Muscle layer of duodenum (tissue), 2 donors: ENCODE measurements around the gene WNT2B.

Experiments
- H3K27ac ChIP-seq: one replicate; pipeline ENCODE4 v1.7.0; 2013; ENCODE audit warnings: mild to moderate bottlenecking, low read length
- H3K27me3 ChIP-seq: one replicate; pipeline ENCODE4 v1.7.0; 2013; ENCODE audit warnings: low read depth, mild to moderate bottlenecking, control low read depth, low read length
- H3K36me3 ChIP-seq, 2 donors: one replicate each; pipeline ENCODE4 v1.7.0; 2013; ENCODE audit warnings: low read length in 2 of 2, control low read depth in 1 of 2, mild to moderate bottlenecking in 1 of 2; ENCODE audit not compliant: insufficient read depth in 2 of 2, control insufficient read depth in 1 of 2
- H3K4me1 ChIP-seq, 2 donors: one replicate each; pipeline ENCODE4 v1.7.0; 2013; ENCODE audit warnings: low read length in 2 of 2, mild to moderate bottlenecking in 2 of 2, control low read depth in 1 of 2, moderate library complexity in 1 of 2; ENCODE audit not compliant: insufficient read depth in 2 of 2, control insufficient read depth in 1 of 2
- H3K4me3 ChIP-seq, 2 donors: one replicate each; pipeline ENCODE4 v1.7.0; 2013; ENCODE audit warnings: low read length in 2 of 2, low read depth in 1 of 2, mild to moderate bottlenecking in 1 of 2
- H3K9me3 ChIP-seq, 2 donors: one replicate each; pipeline ENCODE4 v1.7.0; 2013; ENCODE audit warnings: low read length in 2 of 2, control low read depth in 1 of 2, mild to moderate bottlenecking in 1 of 2; ENCODE audit not compliant: control insufficient read depth in 1 of 2
- donor health status: healthy.

Gene WNT2B

DNA sequence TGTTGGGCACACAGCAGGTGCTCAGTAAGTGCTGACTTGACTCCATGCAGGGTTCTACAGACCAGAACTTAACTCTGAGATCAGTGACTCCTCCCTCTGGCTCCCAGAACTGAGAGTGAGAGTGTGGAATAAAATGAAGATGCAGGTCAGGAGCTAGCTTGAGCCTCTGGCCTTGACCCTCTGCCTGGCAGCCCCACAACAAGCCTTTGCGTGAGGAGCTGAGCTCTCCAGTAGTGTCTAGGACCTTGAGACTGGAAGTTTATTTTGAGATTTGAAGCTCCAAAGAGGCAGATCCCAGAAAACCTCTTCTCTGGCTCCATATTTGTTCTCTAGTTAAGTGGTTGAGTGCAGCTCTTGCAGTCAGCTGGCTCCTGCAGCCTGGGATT, 3.4 kb upstream of the WNT2B start:
- Histone ChIP-seq H3K27me3 (peaks cover 28% of the 10 kb centered on the region), H3K4me1 (peaks cover 4 to 24% of the 10 kb centered on the region in 2 donors), H3K4me3 (no peak overlapping the region)

DNA sequence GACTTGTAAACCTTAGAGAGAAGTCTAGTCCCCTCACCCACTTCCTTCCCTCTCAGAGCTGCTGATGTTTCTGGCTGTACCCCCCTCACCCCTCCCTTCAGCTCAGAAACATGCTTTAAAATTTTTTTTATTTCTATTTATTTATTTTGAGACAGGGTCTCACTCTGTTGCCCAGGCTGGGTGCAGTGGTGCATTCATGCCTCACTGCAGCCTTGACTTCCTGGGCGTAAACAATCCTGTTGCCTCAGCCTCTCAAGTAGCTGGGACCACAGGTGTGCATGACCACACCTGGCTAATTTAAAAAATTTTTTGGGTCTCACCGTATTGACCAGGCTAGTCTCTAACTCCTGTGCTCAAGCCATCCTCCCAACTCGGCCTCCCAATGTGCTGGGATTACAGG, 2.9 kb upstream of the WNT2B start:
- Histone ChIP-seq H3K9me3 (no peaks in the 10 kb centered on the region), H3K27me3 (peaks cover 28% of the 10 kb centered on the region), H3K27ac (no peak overlapping the region), H3K36me3 (no peaks in the 10 kb centered on the region), H3K4me1 (peaks cover 4 to 24% of the 10 kb centered on the region in 2 donors), H3K4me3 (no peak overlapping the region)

More for the DNA sequence above, 3.4 kb upstream of the WNT2B start:
- Histone ChIP-seq H3K27ac (no peak overlapping the region), H3K36me3 (no peaks in the 10 kb centered on the region), H3K9me3 (no peaks in the 10 kb centered on the region)

DNA sequence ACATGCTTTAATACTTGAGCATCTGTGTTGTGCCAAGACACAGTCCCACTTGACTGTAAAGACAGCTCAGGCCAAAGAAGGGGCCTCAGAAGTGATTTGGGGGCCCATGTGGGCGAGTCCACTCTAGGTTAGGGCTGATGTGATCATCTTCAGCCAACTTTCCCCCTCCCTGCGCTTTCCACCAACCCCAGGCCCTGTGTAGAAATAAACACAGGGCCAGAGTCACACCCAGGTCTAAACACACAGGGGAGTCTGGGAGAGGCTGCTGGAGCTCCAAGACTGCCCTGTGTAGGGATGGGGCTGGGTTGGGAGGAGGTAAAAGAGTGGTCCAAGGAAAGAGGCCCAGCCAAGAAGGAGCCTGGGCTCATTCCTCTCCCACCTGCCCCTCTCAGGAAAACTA, 2.5 kb upstream of the WNT2B start:
- Histone ChIP-seq H3K4me3 (no peak overlapping the region), H3K4me1 (peaks cover 4 to 24% of the 10 kb centered on the region in 2 donors), H3K36me3 (no peaks in the 10 kb centered on the region), H3K9me3 (no peaks in the 10 kb centered on the region), H3K27ac (no peak overlapping the region), H3K27me3 (peaks cover 28% of the 10 kb centered on the region)

DNA sequence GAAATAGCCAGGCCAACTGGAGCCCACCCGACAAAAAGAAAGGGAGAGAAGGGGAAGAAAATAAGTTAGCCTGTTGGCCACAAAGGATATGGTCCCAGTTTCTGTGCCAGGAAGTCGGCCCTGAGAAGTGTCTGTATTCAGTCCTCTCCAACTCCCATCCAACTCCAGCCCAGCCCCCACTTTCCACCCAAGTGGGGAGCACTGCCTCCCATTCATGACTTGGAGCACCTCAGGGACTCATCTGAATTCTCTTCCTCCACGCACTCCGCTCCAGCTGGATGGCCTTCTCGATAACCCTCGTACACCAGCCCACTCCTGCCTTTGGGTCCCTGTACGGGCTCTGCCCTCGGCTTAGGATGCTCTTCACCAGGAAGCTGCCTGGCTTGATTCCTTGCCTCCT, 2.0 kb upstream of the WNT2B start:
- Histone ChIP-seq H3K4me1 (peaks cover 4 to 20% of the 10 kb centered on the region in 2 donors), H3K9me3 (no peaks in the 10 kb centered on the region), H3K27me3 (peaks cover 28% of the 10 kb centered on the region), H3K36me3 (no peaks in the 10 kb centered on the region), H3K4me3 (no peak overlapping the region), H3K27ac (no peak overlapping the region)

DNA sequence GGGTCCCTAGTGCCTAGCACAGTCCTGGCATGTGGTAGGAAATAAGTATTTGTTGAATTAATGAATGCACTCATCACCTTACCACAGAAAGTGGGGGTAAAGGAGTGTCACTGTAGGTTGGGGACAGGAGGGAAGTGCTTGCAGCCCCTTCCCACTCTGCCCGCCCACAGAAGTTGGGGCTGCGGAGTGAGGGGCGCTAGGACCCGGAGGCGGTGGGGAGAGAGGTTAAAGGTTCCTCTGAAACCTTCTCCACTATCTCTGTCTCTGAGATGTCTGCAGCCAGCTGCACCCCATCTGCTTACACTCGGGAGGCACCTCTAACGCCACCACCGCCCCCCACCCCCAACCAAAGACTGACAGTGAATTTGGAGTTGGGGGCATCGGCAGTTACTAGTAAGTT, 1.4 kb upstream of the WNT2B start:
- Histone ChIP-seq H3K4me3 (peak overlapping the region in 1 of 2 donors; percentile 72), H3K4me1 (peaks cover 4 to 15% of the 10 kb centered on the region in 2 donors), H3K36me3 (no peaks in the 10 kb centered on the region), H3K9me3 (no peaks in the 10 kb centered on the region), H3K27ac (no peak overlapping the region), H3K27me3 (peaks cover 28% of the 10 kb centered on the region)

DNA sequence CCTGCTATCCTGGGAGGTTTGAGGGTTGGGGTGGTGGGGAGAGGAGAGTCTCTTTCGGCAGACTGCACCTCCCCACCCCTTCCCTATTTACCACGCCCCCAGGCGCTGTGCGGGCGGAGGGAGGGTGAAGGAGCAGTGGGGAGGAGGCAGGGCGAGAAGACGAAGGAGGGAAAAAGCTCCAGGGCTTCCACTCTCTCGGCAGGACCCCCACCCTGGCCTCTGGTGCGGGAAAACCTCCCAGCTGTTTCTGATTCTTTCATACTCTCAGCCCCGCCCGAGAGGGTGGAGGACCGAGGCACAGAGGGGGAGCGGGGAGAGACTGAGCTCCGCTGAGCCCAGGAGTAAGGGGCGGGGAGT, 866 bp upstream of the WNT2B start:
- no peaks in the 10 kb centered on the region for H3K9me3 ChIP-seq
- H3K27ac ChIP-seq = no peak overlapping the region
- peaks cover 22% of the 10 kb centered on the region for H3K27me3 ChIP-seq

DNA sequence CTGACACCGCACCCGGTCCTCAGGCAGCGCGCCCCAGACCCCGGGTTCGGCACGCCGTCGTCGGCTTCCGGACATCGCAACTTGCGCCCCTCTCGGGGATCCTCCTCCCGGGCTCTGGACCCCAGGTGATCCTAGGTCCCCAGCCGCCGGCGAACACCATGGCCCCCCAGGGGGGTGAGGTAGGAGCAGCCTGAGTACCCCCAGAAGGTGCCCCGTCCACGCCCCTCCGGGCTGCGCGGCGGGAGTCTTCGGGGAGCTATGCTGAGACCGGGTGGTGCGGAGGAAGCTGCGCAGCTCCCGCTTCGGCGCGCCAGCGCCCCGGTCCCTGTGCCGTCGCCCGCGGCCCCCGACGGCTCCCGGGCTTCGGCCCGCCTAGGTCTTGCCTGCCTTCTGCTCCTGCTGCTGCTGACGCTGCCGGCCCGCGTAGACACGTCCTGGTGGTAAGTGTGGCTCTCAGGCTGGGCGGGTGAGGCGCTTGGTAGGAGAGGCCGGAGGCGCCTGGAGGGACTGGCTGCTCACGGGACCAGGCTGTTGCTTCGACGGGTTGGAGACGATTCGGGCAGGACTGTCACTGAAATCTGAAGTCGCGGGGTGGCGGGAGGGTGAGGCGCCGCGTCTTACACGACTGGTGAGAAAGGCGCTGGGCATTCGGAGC, 367 bp downstream of the WNT2B start:
- no peaks in the 10 kb centered on the region for H3K9me3 ChIP-seq
- H3K4me3 ChIP-seq = peak overlapping the region in 1 of 2 donors; percentile 72
- H3K4me1 ChIP-seq = peaks cover 4 to 11% of the 10 kb centered on the region in 2 donors
- H3K27me3 ChIP-seq = peaks cover 20% of the 10 kb centered on the region
- H3K36me3 ChIP-seq = no peaks in the 10 kb centered on the region
- no peak overlapping the region for H3K27ac ChIP-seq

More for the DNA sequence above, 866 bp upstream of the WNT2B start:
- peaks cover 4 to 11% of the 10 kb centered on the region in 2 donors for H3K4me1 ChIP-seq
- H3K36me3 ChIP-seq = no peaks in the 10 kb centered on the region
- H3K4me3 ChIP-seq = peak overlapping the region; percentile 54 to 72

DNA sequence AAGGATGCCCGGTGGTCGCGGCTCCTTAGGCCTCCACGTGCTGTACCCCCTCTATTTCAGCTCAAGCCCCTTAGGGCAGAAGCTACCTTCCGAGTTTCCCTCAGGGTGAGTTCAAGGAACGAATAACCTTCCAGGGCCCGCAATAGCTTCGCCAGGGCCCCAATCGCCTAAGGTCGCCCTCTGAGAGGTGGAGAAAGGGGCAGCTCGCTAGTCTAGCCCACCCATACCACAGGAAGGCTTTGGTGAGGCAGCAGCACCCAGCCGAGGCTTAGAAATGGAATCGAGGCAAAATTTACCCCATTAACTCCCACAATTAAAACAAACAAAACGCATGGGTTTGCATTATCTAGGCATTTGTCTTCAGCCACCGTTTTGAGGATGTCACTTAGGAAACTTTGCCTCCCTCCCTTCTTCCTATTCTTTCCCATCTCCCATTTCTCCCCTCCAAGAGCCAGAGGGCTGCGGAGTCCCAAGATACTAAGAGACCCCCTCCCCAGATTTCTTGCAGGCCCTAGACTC, 954 bp downstream of the WNT2B start:
- Histone ChIP-seq H3K4me1 (peaks cover 4 to 11% of the 10 kb centered on the region in 2 donors), H3K9me3 (no peaks in the 10 kb centered on the region)

DNA sequence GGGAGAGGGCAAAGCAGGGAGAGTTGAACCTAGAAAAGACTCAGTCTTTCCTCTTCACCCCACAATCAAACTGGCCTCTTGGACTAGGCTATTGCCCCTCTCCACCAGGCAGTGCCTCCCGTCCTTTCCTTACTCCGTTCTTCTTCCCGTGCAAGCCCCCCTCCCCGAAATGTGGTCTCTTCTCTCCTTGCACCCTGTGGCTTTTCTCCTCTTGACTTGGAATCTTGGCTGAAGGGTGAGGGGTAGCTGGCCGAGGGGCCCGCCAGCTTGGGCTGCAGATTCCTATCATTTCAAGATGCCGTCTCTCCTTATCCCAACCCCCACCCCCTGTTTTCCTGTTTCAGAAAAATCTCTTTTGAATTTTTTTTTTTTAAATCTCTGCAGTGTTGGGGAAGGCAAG, 1.6 kb downstream of the WNT2B start:
- H3K4me1 ChIP-seq = peaks cover 4 to 12% of the 10 kb centered on the region in 2 donors
- H3K4me3 ChIP-seq = no peak overlapping the region
- peaks cover 20% of the 10 kb centered on the region for H3K27me3 ChIP-seq
- no peaks in the 10 kb centered on the region for H3K9me3 ChIP-seq
- H3K27ac ChIP-seq = no peak overlapping the region
- H3K36me3 ChIP-seq = no peaks in the 10 kb centered on the region

More for the DNA sequence above, 954 bp downstream of the WNT2B start:
- peak overlapping the region in 1 of 2 donors; percentile 19 for H3K4me3 ChIP-seq
- H3K36me3 ChIP-seq = no peaks in the 10 kb centered on the region
- H3K27ac ChIP-seq = no peak overlapping the region
- peaks cover 20% of the 10 kb centered on the region for H3K27me3 ChIP-seq

DNA sequence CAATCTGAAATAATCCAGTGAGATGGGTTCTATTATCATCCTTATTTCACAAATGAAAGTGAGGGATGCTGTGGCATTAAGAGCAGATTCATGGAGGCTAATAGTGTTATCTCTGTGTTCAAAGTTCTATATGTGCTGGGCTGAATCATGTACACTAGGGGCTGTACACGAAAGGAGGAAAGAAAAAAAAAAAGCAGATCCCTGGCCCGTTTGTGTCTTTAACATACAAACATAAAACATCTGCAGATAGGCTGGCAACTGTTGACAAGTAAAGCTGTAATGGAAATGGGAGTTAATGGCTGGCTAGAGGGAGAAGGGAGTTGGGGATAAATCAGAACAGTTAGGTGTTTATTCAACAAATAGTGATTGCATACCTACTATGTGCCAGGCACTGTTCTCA, 3.1 kb downstream of the WNT2B start:
- H3K27me3 ChIP-seq = peaks cover 20% of the 10 kb centered on the region
- no peaks in the 10 kb centered on the region for H3K36me3 ChIP-seq
- H3K4me3 ChIP-seq = no peak overlapping the region
- no peak overlapping the region for H3K27ac ChIP-seq
- H3K9me3 ChIP-seq = no peaks in the 10 kb centered on the region
- peaks cover 4 to 15% of the 10 kb centered on the region in 2 donors for H3K4me1 ChIP-seq

DNA sequence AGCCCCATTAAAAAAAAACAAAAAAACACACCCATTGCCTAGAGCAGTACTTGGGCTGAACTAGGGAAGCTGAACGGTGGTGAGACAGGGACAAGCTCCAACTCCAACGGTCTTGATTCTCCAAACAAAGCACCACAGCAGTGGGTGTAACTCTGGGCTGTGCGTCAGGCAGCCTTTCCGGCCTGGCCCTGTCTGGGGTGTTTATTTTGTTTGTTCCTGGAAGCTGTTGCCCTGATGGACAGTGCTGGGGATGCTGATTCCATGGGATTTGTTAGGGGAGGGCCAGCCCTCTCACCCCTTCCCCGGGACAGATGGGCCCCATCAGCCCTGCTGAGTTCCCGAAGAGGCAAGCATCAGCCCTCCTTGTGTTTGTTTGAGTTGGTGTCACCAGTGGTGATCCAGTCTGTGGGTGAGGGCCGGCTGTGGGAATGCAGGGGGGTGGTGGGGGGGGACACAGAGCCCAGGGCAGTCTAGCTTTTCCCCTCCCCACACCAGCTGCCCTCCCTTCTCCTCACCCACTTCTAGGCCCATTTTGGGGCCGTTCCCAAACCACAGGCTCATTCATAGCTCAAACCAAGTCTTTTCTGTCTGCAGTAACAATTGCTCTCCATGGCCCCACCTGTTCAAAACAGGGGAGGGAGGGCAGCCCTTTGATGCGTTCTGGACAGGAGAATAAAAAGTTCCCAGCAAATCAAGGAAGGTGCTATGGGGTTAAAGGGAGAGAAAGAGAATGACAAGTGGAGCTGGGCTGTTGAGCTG, 4.5 kb downstream of the WNT2B start:
- Histone ChIP-seq H3K27ac (peak overlapping the region; percentile 14), H3K9me3 (no peaks in the 10 kb centered on the region), H3K36me3 (no peaks in the 10 kb centered on the region), H3K4me3 (no peak overlapping the region), H3K27me3 (peaks cover 12% of the 10 kb centered on the region), H3K4me1 (peaks cover 0 to 6% of the 10 kb centered on the region in 2 donors)
